Measurements from ENCODE around the gene HMGCL. TPM values are rescaled to one million over a fixed set of nuclear protein-coding genes. Genes with fewer than 3 reads are reported as not detected.

The HMGCL gene
- total and polyA plus RNA-seq, 2 of the 13 experiments (the other 11 are each of a cell fraction or from before 2014, with no cell fraction given), result 21.3 to 41.4 TPM

DNA sequence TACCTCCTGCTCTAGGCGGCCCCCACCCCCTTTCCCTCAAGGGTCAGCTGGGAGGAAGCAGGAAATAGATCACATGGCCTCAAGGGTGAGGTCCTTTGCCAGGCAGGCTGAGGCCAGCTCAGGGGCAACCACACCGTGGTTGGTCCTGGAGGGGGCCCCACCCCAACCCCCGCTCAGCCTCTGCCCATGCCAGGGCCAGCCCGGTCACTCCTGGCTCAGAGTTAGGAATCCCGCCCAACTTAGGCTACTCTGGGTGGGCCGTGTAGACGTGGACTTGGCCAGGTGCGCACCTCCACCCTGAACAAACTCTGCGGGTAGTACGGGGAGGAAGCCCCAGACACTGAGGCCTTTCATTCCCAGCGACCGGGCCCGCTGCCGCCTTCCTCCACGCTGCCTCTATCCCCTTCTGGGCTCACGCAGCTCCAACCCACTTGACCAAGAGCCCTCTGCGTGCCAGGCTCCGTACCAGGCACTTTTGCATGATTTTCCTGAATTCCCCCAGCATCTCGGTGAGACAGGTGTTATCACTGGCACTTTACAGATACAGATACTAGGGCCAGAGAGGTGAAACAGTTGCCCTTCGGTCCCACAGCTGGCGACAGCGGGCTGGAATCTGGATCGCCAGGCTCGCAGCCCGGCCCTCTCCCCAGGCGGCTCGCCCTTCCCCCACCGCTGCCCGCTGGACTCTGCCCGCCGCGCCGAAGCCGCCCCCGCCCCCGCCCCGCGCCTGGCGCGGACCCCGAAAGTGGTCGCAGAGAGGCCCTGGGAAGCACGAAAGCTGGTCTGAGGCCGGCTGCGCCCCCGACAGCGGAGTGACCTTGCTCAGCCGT is 25.4 kb downstream of the HMGCL start (continued):
- peak; percentile 58; the same call in 1 of the 2 replicates for TF ChIP-seq ZNF441 (CRISPR knock-in tag; IDR thresholded peaks at IDR 0.05; ENCODE audit: borderline replicate concordance)
- TF ChIP-seq ZNF251 (CRISPR knock-in tag; IDR thresholded peaks at IDR 0.05), result no peak
- TF ChIP-seq MNT (IDR thresholded peaks at IDR 0.05), result no peak
- TF ChIP-seq, protein P1, sequence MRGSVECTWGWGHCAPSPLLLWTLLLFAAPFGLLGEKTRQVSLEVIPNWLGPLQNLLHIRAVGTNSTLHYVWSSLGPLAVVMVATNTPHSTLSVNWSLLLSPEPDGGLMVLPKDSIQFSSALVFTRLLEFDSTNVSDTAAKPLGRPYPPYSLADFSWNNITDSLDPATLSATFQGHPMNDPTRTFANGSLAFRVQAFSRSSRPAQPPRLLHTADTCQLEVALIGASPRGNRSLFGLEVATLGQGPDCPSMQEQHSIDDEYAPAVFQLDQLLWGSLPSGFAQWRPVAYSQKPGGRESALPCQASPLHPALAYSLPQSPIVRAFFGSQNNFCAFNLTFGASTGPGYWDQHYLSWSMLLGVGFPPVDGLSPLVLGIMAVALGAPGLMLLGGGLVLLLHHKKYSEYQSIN (CRISPR knock-in tag; IDR thresholded peaks at IDR 0.05; ENCODE audit: borderline replicate concordance), result no peak
- TF ChIP-seq ZNF124 (CRISPR knock-in tag; IDR thresholded peaks at IDR 0.05), result no peak
- TF ChIP-seq AKAP8 (CRISPR knock-in tag; IDR thresholded peaks at IDR 0.05), result no peak; the same call in none of the 2 replicates
- no peak for TF ChIP-seq ONECUT2 (CRISPR knock-in tag; IDR thresholded peaks at IDR 0.05)
- no peak for TF ChIP-seq MAZ (IDR thresholded peaks at IDR 0.05; ENCODE audit: borderline replicate concordance, low read depth, low read length)
- no peak for TF ChIP-seq MAZ (CRISPR knock-in tag; IDR thresholded peaks at IDR 0.05; ENCODE audit: low read depth)
- TF ChIP-seq RBM22 (optimal IDR thresholded peaks at IDR 0.05; ENCODE audit: low read length), result no peak
- TF ChIP-seq NFIC (IDR thresholded peaks at IDR 0.05; ENCODE audit: low read length), result no peak
- TF ChIP-seq ZNF724P (CRISPR knock-in tag; IDR thresholded peaks at IDR 0.05; ENCODE audit: borderline replicate concordance), result no peak; the same call in 1 of the 2 replicates
- no peak for TF ChIP-seq ZNF772 (CRISPR knock-in tag; IDR thresholded peaks at IDR 0.05)
- TF ChIP-seq MYPOP (CRISPR knock-in tag; IDR thresholded peaks at IDR 0.05), result no peak
- TF ChIP-seq, protein P2, sequence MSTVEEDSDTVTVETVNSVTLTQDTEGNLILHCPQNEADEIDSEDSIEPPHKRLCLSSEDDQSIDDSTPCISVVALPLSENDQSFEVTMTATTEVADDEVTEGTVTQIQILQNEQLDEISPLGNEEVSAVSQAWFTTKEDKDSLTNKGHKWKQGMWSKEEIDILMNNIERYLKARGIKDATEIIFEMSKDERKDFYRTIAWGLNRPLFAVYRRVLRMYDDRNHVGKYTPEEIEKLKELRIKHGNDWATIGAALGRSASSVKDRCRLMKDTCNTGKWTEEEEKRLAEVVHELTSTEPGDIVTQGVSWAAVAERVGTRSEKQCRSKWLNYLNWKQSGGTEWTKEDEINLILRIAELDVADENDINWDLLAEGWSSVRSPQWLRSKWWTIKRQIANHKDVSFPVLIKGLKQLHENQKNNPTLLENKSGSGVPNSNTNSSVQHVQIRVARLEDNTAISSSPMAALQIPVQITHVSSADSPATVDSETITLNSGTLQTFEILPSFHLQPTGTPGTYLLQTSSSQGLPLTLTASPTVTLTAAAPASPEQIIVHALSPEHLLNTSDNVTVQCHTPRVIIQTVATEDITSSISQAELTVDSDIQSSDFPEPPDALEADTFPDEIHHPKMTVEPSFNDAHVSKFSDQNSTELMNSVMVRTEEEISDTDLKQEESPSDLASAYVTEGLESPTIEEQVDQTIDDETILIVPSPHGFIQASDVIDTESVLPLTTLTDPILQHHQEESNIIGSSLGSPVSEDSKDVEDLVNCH (CRISPR knock-in tag; IDR thresholded peaks at IDR 0.05), result no peak
- no peak for TF ChIP-seq ZFP36L1 (CRISPR knock-in tag; IDR thresholded peaks at IDR 0.05)
- TF ChIP-seq MXD4 (CRISPR knock-in tag; IDR thresholded peaks at IDR 0.05), result peak; percentile 27; the same call in 1 of the 2 replicates
- 0 out of 2 replicates have a peak, but pooled peaks have one; percentile 26 for TF ChIP-seq GMEB1 (CRISPR knock-in tag; IDR thresholded peaks at IDR 0.05; ENCODE audit: borderline replicate concordance)
- no peak for TF ChIP-seq ZBTB26 (CRISPR knock-in tag; IDR thresholded peaks at IDR 0.05; ENCODE audit: borderline replicate concordance)
